HL-60/S4 treated with phorbol 12-myristate 13-acetate at 8.2 ng/mL for 4 days and 3 days (cell line): Measurements from ENCODE around the gene ANKRD2.

Source experiments
- in situ Hi-C: fragments of 300-500 bp; cut with MboI; formaldehyde crosslinking; loops from 2 replicates; pipeline ENCODE4 v1.15.0; 2022; ENCODE audit warnings: low sequenced_read_pairs

ANKRD2 gene

GRCh38 chr10:97632949-97633884 is 60.6 kb downstream of the ANKRD2 start, which contains the start of gene MORN4:
Gene MORN4 (minus strand): TSS chr10:97633500. CDS start chr10:97619653, 13,847 bp downstream.
- in situ Hi-C loops, result no loop called here
